Vagina (tissue), 2 donors: ENCODE results near the gene INTS1.

Source experiments
- POLR2AphosphoS5 ChIP-seq, 2 donors: sonication (generic); formaldehyde crosslinking; IDR thresholded peaks; one replicate each; pipeline ENCODE4 v1.9.0; 2017; ENCODE audit warnings: antibody characterized with exemption in 2 of 2, mild to moderate bottlenecking in 2 of 2, low read depth in 1 of 2; ENCODE audit not compliant: insufficient read depth in 1 of 2
- TF ChIP-seq, protein P1 (sequence below), 3 experiments: fragments of 450-650 bp in 2 of 3; fragments of 200-600 bp in 1 of 3; sonication (generic) in 1 of 3; IDR thresholded peaks; one replicate each; pipeline ENCODE4 v1.5.1; 2017 to 2019; ENCODE audit warnings: antibody characterized with exemption in 3 of 3, mild to moderate bottlenecking in 2 of 3, moderate library complexity in 2 of 3

DNA sequence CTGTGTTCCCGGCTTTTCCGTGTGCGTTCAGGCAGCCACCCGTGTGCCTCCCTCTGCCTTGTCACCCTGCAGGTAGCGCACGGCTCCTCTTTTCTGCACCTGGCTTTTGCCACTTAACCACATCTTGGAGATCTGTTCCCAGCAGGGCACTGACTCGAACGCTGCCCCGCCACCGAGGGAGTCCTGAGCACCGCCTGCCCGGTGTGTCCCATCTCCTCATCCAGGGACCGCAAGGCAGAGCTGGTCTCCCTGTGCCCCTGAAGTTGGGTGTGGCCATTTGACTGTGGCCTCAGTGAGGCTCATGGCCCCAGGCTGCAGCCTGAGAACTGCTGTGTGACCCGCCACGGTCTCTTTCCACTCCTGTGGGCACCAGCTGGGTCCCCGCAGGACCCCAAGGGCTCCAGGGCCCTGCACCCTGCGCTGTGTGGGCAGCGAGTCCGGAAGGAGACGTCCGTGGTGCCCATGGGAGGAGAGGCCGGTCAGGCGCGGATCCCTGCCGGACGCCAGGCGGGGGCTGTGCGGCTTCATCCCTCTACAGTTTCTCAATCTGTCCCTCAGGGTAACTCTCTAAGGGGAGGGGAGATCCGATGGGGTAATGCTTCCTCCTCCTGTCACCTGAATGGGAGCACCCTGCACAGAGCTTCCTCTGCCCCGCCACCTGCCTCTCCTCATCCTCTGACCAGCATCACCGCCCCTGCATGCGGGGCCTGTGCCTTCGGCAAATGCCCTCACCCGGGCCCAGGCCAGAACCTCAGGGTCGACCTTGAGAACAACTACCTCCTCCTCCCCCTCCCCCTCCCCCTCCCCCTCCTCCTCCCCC, 1.8 kb upstream of the INTS1 start:
- TF ChIP-seq, protein P1, sequence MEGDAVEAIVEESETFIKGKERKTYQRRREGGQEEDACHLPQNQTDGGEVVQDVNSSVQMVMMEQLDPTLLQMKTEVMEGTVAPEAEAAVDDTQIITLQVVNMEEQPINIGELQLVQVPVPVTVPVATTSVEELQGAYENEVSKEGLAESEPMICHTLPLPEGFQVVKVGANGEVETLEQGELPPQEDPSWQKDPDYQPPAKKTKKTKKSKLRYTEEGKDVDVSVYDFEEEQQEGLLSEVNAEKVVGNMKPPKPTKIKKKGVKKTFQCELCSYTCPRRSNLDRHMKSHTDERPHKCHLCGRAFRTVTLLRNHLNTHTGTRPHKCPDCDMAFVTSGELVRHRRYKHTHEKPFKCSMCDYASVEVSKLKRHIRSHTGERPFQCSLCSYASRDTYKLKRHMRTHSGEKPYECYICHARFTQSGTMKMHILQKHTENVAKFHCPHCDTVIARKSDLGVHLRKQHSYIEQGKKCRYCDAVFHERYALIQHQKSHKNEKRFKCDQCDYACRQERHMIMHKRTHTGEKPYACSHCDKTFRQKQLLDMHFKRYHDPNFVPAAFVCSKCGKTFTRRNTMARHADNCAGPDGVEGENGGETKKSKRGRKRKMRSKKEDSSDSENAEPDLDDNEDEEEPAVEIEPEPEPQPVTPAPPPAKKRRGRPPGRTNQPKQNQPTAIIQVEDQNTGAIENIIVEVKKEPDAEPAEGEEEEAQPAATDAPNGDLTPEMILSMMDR (IDR thresholded peaks at IDR 0.05): no peak
- no peak for TF ChIP-seq POLR2AphosphoS5 (IDR thresholded peaks at IDR 0.05; ENCODE audit: insufficient read depth in 1 of 2, low read depth in 1 of 2)
